SIG-M5 treated with dmso at 0.1 percent for 504 hours (cell line): ENCODE data around the gene DES.
A peak's percentile ranks its signal among the peaks of the same experiment; 100 is the strongest.
"Not testable (repeated sequence)": the region's sequence is repeated elsewhere in the genome, so short reads cannot be mapped to it uniquely, and the experiment has no call there.

ENCODE experiments used
- DNase-seq: peaks from one replicate; lab custom pipeline; 2025; ENCODE audit not compliant: unreplicated experiment; lab: John Stamatoyannopoulos, UW

Gene DES

GRCh38 chr2:219418155-219419011, at the start of gene DES:
TSS of gene DES (plus strand) at chr2:219418377. CDS start at chr2:219418463, 86 bp downstream.
- DNase-seq, result no peak

DNA sequence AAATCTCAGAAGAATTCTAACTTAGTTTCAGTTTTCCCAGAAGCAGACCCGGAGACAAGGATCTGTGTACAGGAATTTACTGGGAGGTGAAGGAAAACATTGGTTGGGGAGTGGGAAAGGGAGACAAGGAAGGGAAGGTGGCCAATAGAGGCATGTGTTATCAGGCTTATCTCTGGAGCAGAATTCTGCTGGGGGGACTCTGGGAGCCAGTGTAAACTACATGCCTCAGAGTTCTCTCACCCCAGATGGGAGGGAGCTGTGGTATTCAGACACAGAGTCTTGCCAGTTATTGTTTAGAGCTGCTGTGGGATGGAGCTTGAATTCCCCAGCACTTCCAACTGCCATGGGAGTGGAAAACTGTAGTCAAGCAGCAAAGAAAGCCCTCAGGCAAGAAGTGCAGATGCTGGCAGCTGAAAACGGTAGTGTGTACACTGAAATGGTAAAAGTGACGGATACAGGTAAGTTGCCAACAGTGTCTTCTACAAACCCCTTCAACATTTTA, 49.4 kb upstream of the DES start:
- no peak for DNase-seq

- DNase-seq, result no peak
Observed at GRCh38 chr2:219369447-219369861, 48.7 kb upstream of the DES start.

DNA sequence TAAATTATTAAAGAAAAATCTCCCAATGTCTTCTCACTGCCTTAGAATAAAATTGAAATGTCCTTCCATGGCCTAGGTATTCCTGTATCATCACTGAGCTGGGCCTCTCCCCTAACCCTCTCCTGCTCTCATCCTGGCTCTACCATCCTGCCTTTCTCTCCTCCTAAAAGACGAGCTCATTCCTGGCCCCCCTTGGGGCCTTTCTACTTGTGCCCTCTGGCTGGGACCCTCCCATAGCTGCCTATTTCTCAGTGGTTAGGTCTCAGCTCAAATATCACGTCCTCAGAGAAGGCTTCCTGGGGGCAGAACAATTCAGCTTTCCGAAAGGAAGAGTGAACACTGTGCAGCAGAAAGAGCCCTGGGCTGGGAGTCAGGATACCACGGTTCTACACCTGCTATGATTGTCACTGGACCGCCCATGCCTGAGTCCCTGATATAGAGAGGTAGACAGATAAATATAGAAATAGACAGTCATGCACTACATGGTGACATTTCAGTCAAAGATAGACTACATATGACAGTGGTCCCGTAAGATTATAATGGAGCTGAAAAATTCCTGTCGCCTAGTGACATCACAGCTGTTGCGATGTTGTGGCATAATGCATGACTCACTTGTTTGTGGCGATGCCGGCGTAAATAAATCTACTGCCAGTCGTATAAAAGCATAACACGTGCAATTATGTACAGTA, 39.9 kb upstream of the DES start:
- DNase-seq, result no peak

DNA sequence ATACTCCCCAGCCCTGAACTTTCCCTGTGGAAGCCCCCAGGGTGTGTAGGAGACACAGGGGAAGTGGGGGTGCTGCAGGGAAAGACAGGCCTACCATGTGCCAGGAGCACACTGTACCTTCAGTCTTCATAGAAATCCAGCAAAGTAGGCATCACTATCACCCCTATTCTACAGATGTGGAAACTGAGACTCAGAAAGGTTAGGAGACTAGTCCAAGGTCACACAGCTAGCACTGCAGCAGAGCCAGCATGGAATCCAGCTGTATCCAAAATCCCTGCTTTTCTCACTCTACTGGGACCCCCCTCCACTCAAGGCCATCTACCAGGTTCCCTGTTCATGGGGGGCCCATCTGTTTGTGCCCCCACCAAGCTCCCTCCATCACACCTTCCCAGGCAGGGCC, 37.3 kb upstream of the DES start:
- DNase-seq, result no peak

GRCh38 chr2:219381448-219381847, 36.7 kb upstream of the DES start:
- no peak for DNase-seq

DNA sequence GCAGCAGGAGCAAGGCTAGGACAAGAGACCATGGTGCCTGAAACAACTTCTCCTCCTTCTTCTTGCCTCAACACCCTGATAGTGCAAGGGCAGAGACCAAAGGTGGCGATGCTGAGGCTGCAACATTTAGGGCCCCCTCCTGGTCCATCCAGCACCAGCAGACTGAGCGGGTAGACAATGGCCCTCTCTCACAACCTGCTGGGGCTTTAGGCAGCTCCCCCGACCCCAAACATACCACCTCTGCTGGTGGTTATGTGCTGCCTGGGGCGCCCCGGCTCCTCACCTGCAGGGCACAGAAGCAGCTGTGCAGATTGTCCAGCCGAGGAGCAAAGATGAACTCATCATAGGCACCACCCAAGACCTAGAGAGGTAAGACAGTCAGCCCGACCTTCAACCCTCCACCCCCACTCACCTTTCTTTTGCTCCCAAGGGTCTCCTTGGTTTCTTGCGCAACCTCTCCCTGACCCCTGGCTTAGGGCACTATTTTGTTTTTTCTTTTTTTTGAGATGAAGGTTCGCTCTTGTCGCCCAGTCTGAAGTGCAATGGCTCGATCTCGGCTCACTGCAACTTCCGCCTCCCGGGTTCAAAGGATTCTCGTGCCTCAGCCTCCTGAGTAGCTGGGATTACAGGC, 34.0 kb upstream of the DES start:
- DNase-seq, result no peak

GRCh38 chr2:219384859-219385258, 33.3 kb upstream of the DES start:
- DNase-seq, result no peak

- DNase-seq, result no peak
Observed at GRCh38 chr2:219385958-219386520, 32.1 kb upstream of the DES start.

- DNase-seq, result no peak
Observed at GRCh38 chr2:219386532-219387280, 31.5 kb upstream of the DES start.

DNA sequence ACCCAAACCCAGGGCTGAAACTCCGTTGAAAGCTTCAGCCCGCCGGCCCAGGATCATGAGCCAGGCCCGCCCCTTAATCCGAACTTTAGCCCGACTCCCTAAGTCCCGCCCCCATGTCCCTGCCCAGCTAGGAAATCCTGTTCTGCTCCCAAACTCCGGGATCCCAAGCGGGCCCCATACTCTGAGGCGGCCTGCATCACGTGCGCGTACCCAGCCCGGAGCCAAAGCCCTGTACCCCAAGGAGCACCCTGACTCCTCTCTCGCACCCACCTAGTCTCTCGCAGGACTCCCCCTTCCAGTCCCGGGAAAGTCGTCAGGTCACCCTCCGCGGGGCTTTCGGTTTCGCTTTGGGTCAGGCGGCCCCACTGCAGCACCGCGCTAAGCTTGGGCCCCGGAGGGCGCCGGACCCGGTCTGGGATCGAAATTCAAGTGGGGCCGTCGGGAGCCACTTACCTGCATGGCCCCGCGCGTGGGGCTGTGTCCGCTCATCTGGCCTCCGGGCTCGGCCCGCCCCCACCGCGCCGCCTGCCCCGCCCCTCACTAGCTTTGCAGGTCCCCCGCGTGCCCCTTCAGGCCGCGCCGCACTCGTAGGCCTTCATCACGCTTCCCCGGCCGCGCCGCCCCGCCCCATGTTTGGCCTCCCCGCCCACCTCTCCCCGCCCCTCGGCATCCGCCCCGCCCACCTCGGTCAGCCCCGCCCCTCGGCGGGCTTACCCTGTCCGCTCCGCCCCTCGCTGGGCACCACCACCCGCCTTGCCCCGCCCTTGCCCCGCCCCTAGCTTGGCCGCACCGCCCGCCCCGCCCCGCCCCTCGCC, 30.7 kb upstream of the DES start, which contains the start of gene DNPEP:
TSS of gene DNPEP (minus strand) at position 607 of the 815 bp plus-strand sequence. CDS start at position 489, 118 bp downstream.
- DNase-seq, result peak; percentile 95

DNA sequence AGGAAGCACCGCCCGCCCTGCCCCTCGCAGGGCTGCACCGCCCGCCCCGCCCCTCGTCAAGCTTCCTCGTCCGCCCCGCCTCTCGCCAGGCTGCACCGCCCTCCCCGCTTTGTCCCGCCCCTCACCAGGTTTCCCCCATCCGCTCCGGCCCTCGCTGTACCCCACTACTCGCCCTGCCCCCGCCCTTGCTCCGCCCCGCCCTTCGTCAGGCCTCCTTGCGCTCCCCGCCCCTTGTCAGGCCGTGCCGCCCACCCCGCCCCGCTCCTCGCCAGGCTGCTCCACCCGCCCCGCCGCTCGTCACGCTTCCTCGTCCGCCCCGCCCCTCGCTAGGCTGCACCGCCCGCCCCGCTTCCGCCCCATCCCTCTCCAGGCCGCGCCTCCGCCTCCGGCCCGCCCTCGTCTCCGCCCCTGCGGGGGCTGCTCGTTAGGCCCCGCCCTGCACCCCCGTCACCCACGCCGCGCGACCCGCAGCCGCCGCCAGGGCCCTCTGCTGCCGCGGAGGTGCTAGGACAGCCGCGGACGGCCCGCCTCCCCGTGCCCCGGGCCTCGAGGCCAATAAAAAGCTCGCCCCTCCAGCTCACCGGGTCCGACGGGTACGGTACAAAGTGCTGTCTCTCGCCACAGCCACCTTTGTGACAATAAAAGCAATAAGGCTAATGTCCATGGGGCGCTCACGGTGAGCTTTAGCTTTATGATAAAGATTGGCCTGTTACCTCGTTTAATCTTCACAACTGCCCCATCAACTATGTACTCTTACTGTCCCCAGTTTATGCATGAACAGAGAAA, 29.9 kb upstream of the DES start:
- DNase-seq, result peak; percentile 95

DNA sequence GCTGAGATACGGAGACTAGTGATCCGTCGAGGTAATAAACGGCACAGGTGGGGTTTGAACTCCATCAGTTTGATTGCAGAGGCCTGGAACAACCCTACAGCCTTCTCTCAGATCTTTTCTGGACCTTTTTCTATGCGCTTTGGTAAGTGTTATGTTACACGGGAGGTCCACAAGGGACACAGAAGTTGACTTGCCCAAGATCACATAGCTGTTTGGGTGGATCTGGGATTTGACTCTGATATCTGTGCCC, 29.3 kb upstream of the DES start:
- no peak for DNase-seq

- no peak for DNase-seq
Observed at GRCh38 chr2:219392754-219393153, 25.4 kb upstream of the DES start.

DNA sequence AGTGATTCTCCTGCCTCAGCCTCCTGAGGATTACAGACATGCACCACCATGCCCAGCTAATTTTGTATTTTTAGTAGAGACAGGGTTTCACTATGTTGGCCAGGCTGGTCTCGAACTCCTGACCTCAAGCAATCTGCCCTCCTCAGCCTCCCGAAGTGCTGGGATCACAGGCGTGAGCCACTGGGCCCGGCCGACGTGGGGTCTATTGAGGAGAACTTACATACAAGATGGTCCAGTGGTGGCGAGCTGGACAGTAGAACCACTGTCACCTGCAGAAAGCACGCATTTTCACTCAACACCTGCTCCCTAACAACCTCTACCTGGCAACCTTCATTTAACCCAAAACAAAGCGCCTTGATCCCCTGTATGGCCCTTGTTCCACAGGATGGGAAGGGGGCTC, 23.1 kb upstream of the DES start:
- DNase-seq, result not testable (repeated sequence)

GRCh38 chr2:219395609-219396008, 22.6 kb upstream of the DES start:
- no peak for DNase-seq

GRCh38 chr2:219396863-219397457, 21.2 kb upstream of the DES start:
- DNase-seq, result no peak

GRCh38 chr2:219398721-219399363, 19.3 kb upstream of the DES start:
- DNase-seq, result peak; percentile 65
